ENCODE measurements around the gene KLHL18. TPM values are rescaled to one million over a fixed set of nuclear protein-coding genes. Genes with fewer than 3 reads are reported as not detected.

KLHL18 gene
- total RNA-seq, 1 donor = 22.9 TPM

DNA sequence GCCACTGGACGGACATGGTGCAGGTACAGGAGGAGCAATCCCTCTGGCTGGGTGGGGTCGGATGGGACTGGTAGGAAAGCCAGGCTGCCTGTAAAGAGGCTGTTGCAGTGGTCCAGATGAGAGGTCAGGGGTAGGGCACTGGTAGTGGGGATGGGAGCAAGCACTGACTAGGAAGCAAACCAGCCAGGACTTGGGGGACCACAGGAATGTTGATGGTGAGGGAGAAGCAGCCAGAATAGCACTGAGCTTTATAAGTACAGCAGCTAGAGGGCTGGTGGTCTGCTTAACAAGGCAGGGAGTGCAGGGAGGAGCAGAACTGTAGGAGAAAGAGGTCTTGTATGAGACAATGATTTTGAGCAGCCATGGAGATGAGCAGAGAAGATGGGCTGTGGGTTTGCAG lies 59.4 kb downstream of the KLHL18 start:
- TF ChIP-seq, protein P1, sequence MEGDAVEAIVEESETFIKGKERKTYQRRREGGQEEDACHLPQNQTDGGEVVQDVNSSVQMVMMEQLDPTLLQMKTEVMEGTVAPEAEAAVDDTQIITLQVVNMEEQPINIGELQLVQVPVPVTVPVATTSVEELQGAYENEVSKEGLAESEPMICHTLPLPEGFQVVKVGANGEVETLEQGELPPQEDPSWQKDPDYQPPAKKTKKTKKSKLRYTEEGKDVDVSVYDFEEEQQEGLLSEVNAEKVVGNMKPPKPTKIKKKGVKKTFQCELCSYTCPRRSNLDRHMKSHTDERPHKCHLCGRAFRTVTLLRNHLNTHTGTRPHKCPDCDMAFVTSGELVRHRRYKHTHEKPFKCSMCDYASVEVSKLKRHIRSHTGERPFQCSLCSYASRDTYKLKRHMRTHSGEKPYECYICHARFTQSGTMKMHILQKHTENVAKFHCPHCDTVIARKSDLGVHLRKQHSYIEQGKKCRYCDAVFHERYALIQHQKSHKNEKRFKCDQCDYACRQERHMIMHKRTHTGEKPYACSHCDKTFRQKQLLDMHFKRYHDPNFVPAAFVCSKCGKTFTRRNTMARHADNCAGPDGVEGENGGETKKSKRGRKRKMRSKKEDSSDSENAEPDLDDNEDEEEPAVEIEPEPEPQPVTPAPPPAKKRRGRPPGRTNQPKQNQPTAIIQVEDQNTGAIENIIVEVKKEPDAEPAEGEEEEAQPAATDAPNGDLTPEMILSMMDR (IDR thresholded peaks at IDR 0.05; ENCODE audit: insufficient read depth, low read depth, low read length) = no peak
- peak; percentile 33 for DNase-seq (ENCODE audit: low read depth)
- H3K4me3 ChIP-seq (ENCODE audit: low read depth, low read length) = no peak overlapping the region

- TF ChIP-seq, protein P1 (IDR thresholded peaks at IDR 0.05; ENCODE audit: insufficient read depth, low read depth, low read length) = no peak
- DNase-seq (ENCODE audit: low read depth) = no peak
These were observed 60.1 kb downstream of the KLHL18 start for GRCh38 chr3:47342812-47343211.

GRCh38 chr3:47343471-47343971 lies 60.8 kb downstream of the KLHL18 start:
- no peak for DNase-seq (ENCODE audit: low read depth)
- TF ChIP-seq, protein P1 (IDR thresholded peaks at IDR 0.05; ENCODE audit: insufficient read depth, low read depth, low read length) = no peak
- no peak overlapping the region for H3K4me3 ChIP-seq (ENCODE audit: low read depth, low read length)

More at GRCh38 chr3:47342812-47343211, 60.1 kb downstream of the KLHL18 start:
- H3K4me3 ChIP-seq (ENCODE audit: low read depth, low read length) = no peak overlapping the region

DNA sequence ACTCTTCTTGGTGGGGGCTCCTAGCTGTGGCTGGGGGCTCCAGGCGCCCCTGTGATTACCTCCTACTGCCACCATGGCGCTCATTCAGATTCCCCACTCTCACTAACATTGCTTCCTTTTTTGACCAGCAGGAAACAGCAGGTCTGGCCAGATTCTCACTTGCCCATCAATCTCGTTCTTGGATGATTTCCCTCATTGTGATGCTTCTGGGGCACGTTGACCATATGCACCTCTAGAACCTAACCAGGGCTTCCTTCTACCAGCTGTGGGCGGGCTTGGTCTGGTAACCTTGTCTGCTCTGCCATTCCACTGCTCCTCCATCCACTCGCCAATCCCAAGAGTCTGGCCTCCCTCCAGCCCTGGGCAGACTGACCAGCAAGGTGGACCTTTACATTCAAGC lies 62.2 kb downstream of the KLHL18 start:
- no peak for DNase-seq (ENCODE audit: low read depth)
- H3K4me3 ChIP-seq (ENCODE audit: low read depth, low read length) = no peak overlapping the region
- TF ChIP-seq, protein P1 (IDR thresholded peaks at IDR 0.05; ENCODE audit: insufficient read depth, low read depth, low read length) = no peak

- TF ChIP-seq, protein P1 (IDR thresholded peaks at IDR 0.05; ENCODE audit: insufficient read depth, low read depth, low read length) = no peak
- no peak overlapping the region for H3K4me3 ChIP-seq (ENCODE audit: low read depth, low read length)
- peak; percentile 92 for DNase-seq (ENCODE audit: low read depth)
These were observed 64.6 kb downstream of the KLHL18 start for GRCh38 chr3:47347217-47347801.

DNA sequence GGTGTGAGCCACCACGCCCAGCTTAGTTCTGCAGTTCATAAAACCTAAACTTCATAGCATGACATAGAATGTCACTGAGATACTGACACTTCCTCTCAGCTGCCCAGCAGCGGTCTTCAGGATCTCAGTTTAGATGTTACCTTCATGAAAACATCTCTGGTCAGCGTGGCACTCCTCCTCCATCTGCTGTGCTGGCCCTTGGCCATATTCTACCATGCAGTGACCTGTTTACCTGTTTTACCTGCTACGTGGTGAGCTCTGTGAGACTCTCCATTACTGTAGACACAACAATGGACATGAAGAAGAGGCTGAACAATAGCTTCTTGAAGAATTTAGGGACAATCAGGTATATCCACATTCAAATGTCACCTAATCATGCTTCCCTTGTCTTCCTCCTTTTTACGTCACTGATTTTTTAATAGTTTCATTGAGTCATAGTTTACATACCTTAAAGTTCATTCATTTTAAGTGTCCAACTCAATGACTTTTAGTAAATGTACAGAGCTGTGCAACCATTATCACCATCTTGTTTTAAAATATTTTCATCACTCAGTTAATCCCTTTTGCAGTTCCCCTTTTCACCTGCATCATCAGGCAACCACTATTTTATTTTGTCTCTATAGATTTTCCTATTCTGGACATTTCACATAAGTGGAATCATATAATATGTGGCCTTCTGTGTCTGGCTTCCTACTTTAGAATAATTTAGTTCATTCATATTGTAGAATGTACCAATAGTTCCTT lies 65.8 kb downstream of the KLHL18 start:
- H3K4me3 ChIP-seq (ENCODE audit: low read depth, low read length) = no peak overlapping the region
- DNase-seq (ENCODE audit: low read depth) = no peak
- TF ChIP-seq, protein P1 (IDR thresholded peaks at IDR 0.05; ENCODE audit: insufficient read depth, low read depth, low read length) = no peak

Measured in fibroblast of villous mesenchyme (primary cell).